K562 (cell line): ENCODE data around the gene SCAMP2. TPM values are rescaled to one million over a fixed set of nuclear protein-coding genes. Genes with fewer than 3 reads are reported as not detected.

Experiments used
- BACH1 ChIP-seq: fragments of 200-800 bp; sonication (Bioruptor generic); IDR thresholded peaks from 2 replicates; pipeline ENCODE4 v1.6.1; 2016; ENCODE audit warnings: missing genetic modification characterization, missing compliant biosample characterization
- CSDE1 ChIP-seq, 2 experiments: fragments of 450-650 bp; IDR thresholded peaks; 2 replicates each; pipeline ENCODE4 v1.6.1; 2016; ENCODE audit warnings: mild to moderate bottlenecking in 1 of 2
- ELF4 ChIP-seq: fragments of 450-650 bp; formaldehyde crosslinking; IDR thresholded peaks from 2 replicates; pipeline ENCODE4 v1.4.0; 2022; ENCODE audit warnings: missing genetic modification characterization
- HSF4 ChIP-seq: fragments of 250-450 bp; sonication (Bioruptor Pico); IDR thresholded peaks from 2 replicates; pipeline ENCODE4 v2.1.2; 2022; ENCODE audit warnings: mild to moderate bottlenecking, moderate library complexity, borderline replicate concordance
- NCOA6 ChIP-seq: fragments of 450-650 bp; IDR thresholded peaks from 2 replicates; pipeline ENCODE4 v1.6.1; 2017; ENCODE audit warnings: mild to moderate bottlenecking
- POU5F1 ChIP-seq: fragments of 150-350 bp; IDR thresholded peaks from 2 replicates; pipeline ENCODE4 v1.6.1; 2014; ENCODE audit warnings: borderline replicate concordance, low read length, low read depth, mild to moderate bottlenecking; ENCODE audit not compliant: partially characterized antibody
- RCOR1 ChIP-seq, 2 experiments: IDR thresholded peaks; 2 replicates each; pipeline ENCODE4 v1.6.1; 2012; ENCODE audit warnings: low read depth in 2 of 2, low read length in 2 of 2, borderline replicate concordance in 1 of 2, improper control_type of control experiment in 1 of 2
- SAFB ChIP-seq: fragments of 200-400 bp; formaldehyde crosslinking; IDR thresholded peaks from 2 replicates; pipeline ENCODE4 v1.6.1; 2017; ENCODE audit warnings: low read depth, low read length, borderline replicate concordance
- ZFPM2 ChIP-seq: fragments of 250-450 bp; sonication (Bioruptor Pico); IDR thresholded peaks from 2 replicates; pipeline ENCODE4 v1.5.1; 2022; ENCODE audit warnings: mild to moderate bottlenecking
- ZKSCAN3 ChIP-seq: fragments of 250-450 bp; sonication (Bioruptor Pico); IDR thresholded peaks from 2 replicates; pipeline ENCODE4 v1.4.0; 2020
- ZNF445 ChIP-seq: fragments of 250-450 bp; sonication (Bioruptor Pico); IDR thresholded peaks from 2 replicates; pipeline ENCODE4 v1.4.0; 2020; ENCODE audit warnings: low read depth, mild to moderate bottlenecking, moderate library complexity
- ZNF766 ChIP-seq: fragments of 200-800 bp; sonication (Bioruptor generic); conservative IDR thresholded peaks from 2 replicates; pipeline ENCODE4 v1.6.1; 2016; ENCODE audit warnings: missing genetic modification characterization, missing compliant biosample characterization
- polyA plus RNA-seq, 8 experiments: library from polyadenylated mRNA; depleted of rRNA in 4 of 8; stranded (reverse) in 5 of 8; unstranded in 3 of 8; fragments of >200 nt; fragmentation: Nextera tagmentation in 2 of 8; fragmentation: Illumina TruSeq in 1 of 8; extraction: Ambion mirVana in 2 of 8; extraction: Trizol in 1 of 8; gene quantifications; 2 replicates each; pipeline versions ENCODE4 v1.2.1 to v1.2.3, GENCODE V29; 2011 to 2014; ENCODE audit warnings: inconsistent platforms in 1 of 8, missing spikeins in 1 of 8
- total RNA-seq, 7 experiments: library from RNA; depleted of rRNA in 6 of 7; stranded (reverse); fragments of >200 nt in 6 of 7; fragmentation: Illumina TruSeq in 2 of 7; extraction: Trizol in 2 of 7; gene quantifications; 2 replicates each; pipeline versions ENCODE4 v1.2.1 to v1.2.3, GENCODE V29; 2011 to 2021; ENCODE audit warnings: low replicate concordance in 1 of 7
- TF ChIP-seq, protein P1 (sequence below): fragments of 450-650 bp; formaldehyde crosslinking; conservative IDR thresholded peaks from 2 replicates; pipeline ENCODE4 v1.4.0; 2022; ENCODE audit warnings: mild to moderate bottlenecking, missing genetic modification characterization
- TF ChIP-seq, protein P2 (sequence below), 3 experiments: fragments of 200-800 bp in 1 of 3; fragments of 250-450 bp in 1 of 3; fragments of 450-650 bp in 1 of 3; sonication (Bioruptor Pico) in 1 of 3; sonication (Bioruptor generic) in 1 of 3; formaldehyde crosslinking in 1 of 3; IDR thresholded peaks; 2 replicates each; pipeline versions ENCODE4 v1.6.1 to v1.8.0; 2016 to 2022; ENCODE audit warnings: mild to moderate bottlenecking in 2 of 3, missing genetic modification characterization in 2 of 3, missing compliant biosample characterization in 1 of 3, moderate library complexity in 1 of 3
- TF ChIP-seq, protein P3 (sequence below), 3 experiments: IDR thresholded peaks in 2 of 3; conservative IDR thresholded peaks in 1 of 3; 2 replicates each; pipeline ENCODE4 v1.5.1; 2011 to 2012; ENCODE audit warnings: low read length in 3 of 3, mild to moderate bottlenecking in 3 of 3, control low read depth in 2 of 3, improper control_type of control experiment in 1 of 3, inconsistent platforms in 1 of 3, low read depth in 1 of 3, mixed read lengths in 1 of 3, moderate library complexity in 1 of 3; ENCODE audit not compliant: insufficient read depth in 2 of 3
- TF ChIP-seq, protein P4 (sequence below): sonication (generic); formaldehyde crosslinking; IDR thresholded peaks from 2 replicates; pipeline ENCODE4 v1.8.0; 2022; ENCODE audit warnings: missing genetic modification reagents, mild to moderate bottlenecking, moderate library complexity, borderline replicate concordance
- TF ChIP-seq, protein P5 (sequence below): sonication (generic); formaldehyde crosslinking; IDR thresholded peaks from 2 replicates; pipeline ENCODE4 v1.9.0; 2022; ENCODE audit warnings: mild to moderate bottlenecking, missing genetic modification reagents

SCAMP2 gene
- total and polyA plus RNA-seq, 9 of the 15 experiments (the other 6 are each of a cell fraction or from before 2014, with no cell fraction given) = 5.9 to 61.1 (median 20.1) TPM

DNA sequence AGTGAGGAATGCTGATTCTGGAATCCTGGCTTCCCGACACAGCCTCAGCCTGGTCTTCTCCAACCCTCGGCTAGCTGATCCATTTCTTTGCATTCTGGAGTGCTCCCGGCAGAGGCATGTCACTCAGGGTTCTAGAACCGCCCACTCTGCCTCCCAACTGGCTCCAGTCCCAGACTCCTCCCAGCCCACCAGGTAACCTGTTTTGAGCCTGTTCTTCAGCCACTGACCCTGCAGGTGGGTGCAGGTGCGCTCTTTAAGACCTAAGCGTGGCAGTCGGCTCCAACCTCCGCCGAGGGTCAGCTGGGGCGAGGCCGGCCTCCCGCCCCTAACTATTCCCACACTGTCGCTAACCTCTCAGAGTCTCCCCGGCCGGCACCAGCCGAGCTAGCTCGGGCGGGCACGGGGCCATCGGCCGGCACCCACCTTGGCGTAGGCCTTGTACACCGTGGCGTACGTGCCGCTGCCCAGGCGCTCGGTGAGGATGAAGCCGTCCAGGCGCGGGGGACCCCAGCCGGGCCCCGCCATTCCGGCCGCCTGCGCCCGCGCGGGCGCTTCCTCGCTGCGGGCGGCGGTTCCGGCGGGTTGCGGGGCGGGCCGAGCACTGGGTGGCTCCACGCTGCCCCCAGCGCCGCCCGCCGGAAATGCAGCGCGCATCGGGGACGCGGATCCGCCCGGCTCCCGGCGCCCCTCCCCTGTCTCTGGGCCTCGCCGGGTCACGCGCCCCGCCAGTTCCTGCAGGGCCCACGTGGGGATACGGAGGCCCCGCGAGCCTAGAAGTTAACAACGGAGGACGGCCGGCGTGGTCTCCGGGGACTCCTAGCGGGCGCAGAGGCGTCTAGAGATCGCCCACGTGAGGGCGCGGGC lies 30.4 kb downstream of the SCAMP2 start, which contains the start of gene ULK3 (continued):
- TF ChIP-seq, protein P1, sequence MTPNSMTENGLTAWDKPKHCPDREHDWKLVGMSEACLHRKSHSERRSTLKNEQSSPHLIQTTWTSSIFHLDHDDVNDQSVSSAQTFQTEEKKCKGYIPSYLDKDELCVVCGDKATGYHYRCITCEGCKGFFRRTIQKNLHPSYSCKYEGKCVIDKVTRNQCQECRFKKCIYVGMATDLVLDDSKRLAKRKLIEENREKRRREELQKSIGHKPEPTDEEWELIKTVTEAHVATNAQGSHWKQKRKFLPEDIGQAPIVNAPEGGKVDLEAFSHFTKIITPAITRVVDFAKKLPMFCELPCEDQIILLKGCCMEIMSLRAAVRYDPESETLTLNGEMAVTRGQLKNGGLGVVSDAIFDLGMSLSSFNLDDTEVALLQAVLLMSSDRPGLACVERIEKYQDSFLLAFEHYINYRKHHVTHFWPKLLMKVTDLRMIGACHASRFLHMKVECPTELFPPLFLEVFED (CRISPR knock-in tag) = no peak
- TF ChIP-seq, protein P2, sequence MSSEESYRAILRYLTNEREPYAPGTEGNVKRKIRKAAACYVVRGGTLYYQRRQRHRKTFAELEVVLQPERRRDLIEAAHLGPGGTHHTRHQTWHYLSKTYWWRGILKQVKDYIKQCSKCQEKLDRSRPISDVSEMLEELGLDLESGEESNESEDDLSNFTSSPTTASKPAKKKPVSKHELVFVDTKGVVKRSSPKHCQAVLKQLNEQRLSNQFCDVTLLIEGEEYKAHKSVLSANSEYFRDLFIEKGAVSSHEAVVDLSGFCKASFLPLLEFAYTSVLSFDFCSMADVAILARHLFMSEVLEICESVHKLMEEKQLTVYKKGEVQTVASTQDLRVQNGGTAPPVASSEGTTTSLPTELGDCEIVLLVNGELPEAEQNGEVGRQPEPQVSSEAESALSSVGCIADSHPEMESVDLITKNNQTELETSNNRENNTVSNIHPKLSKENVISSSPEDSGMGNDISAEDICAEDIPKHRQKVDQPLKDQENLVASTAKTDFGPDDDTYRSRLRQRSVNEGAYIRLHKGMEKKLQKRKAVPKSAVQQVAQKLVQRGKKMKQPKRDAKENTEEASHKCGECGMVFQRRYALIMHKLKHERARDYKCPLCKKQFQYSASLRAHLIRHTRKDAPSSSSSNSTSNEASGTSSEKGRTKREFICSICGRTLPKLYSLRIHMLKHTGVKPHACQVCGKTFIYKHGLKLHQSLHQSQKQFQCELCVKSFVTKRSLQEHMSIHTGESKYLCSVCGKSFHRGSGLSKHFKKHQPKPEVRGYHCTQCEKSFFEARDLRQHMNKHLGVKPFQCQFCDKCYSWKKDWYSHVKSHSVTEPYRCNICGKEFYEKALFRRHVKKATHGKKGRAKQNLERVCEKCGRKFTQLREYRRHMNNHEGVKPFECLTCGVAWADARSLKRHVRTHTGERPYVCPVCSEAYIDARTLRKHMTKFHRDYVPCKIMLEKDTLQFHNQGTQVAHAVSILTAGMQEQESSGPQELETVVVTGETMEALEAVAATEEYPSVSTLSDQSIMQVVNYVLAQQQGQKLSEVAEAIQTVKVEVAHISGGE (CRISPR knock-in tag; IDR thresholded peaks at IDR 0.05) = peak in 2 of 3 experiments; percentile 10 to 36; a peak in 2 of 6 replicates
- peak in 1 of 2 experiments; percentile 65; a peak in 2 of 4 replicates for TF ChIP-seq RCOR1 (IDR thresholded peaks at IDR 0.05; ENCODE audit: borderline replicate concordance in 1 of 2, low read depth in 2 of 2, low read length in 2 of 2)
- TF ChIP-seq ELF4 (CRISPR knock-in tag) = no peak
- no peak for TF ChIP-seq ZNF445 (CRISPR knock-in tag)
- TF ChIP-seq NCOA6 = no peak
- TF ChIP-seq SAFB = peak; percentile 67; the same call in 1 of the 2 replicates
- 0 out of 2 replicates have a peak, but pooled peaks have one; percentile 28 for TF ChIP-seq ZFPM2 (CRISPR knock-in tag)
- TF ChIP-seq, protein P3, sequence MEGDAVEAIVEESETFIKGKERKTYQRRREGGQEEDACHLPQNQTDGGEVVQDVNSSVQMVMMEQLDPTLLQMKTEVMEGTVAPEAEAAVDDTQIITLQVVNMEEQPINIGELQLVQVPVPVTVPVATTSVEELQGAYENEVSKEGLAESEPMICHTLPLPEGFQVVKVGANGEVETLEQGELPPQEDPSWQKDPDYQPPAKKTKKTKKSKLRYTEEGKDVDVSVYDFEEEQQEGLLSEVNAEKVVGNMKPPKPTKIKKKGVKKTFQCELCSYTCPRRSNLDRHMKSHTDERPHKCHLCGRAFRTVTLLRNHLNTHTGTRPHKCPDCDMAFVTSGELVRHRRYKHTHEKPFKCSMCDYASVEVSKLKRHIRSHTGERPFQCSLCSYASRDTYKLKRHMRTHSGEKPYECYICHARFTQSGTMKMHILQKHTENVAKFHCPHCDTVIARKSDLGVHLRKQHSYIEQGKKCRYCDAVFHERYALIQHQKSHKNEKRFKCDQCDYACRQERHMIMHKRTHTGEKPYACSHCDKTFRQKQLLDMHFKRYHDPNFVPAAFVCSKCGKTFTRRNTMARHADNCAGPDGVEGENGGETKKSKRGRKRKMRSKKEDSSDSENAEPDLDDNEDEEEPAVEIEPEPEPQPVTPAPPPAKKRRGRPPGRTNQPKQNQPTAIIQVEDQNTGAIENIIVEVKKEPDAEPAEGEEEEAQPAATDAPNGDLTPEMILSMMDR (IDR thresholded peaks at IDR 0.05 in 2 of 3, conservative IDR thresholded peaks at IDR 0.05 in 1 of 3; ENCODE audit: insufficient read depth in 2 of 3, low read depth in 1 of 3, low read length in 3 of 3) = peak; percentile 67 to 85 (median 78)
- TF ChIP-seq, protein P4, sequence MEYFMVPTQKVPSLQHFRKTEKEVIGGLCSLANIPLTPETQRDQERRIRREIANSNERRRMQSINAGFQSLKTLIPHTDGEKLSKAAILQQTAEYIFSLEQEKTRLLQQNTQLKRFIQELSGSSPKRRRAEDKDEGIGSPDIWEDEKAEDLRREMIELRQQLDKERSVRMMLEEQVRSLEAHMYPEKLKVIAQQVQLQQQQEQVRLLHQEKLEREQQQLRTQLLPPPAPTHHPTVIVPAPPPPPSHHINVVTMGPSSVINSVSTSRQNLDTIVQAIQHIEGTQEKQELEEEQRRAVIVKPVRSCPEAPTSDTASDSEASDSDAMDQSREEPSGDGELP (CRISPR knock-in tag) = peak; percentile 85
- no peak for TF ChIP-seq CSDE1 (IDR thresholded peaks at IDR 0.05)
- TF ChIP-seq POU5F1 = no peak
- peak; percentile 62; the same call in 1 of the 2 replicates for TF ChIP-seq ZNF766
- TF ChIP-seq, protein P5, sequence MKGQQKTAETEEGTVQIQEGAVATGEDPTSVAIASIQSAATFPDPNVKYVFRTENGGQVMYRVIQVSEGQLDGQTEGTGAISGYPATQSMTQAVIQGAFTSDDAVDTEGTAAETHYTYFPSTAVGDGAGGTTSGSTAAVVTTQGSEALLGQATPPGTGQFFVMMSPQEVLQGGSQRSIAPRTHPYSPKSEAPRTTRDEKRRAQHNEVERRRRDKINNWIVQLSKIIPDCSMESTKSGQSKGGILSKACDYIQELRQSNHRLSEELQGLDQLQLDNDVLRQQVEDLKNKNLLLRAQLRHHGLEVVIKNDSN (CRISPR knock-in tag) = peak; percentile 95
- no peak for TF ChIP-seq HSF4 (CRISPR knock-in tag)
- TF ChIP-seq BACH1 = no peak
- TF ChIP-seq ZKSCAN3 = no peak
